ENCODE results near the gene C17orf114.

DNA sequence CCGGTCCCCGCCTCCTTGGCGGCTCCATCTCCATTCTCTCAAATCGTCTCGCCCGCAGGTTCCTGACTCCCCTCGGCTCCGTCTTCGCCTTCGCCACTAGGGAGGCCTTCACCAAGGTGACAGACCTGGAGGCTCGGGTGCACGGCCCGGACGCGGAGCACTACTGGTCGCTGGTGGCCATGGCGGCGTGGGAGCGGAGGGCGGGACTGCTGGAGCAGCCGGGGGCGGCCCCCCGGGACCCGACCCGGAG is 12.5 kb downstream of the C17orf114 start:
- TF ChIP-seq, protein P1, sequence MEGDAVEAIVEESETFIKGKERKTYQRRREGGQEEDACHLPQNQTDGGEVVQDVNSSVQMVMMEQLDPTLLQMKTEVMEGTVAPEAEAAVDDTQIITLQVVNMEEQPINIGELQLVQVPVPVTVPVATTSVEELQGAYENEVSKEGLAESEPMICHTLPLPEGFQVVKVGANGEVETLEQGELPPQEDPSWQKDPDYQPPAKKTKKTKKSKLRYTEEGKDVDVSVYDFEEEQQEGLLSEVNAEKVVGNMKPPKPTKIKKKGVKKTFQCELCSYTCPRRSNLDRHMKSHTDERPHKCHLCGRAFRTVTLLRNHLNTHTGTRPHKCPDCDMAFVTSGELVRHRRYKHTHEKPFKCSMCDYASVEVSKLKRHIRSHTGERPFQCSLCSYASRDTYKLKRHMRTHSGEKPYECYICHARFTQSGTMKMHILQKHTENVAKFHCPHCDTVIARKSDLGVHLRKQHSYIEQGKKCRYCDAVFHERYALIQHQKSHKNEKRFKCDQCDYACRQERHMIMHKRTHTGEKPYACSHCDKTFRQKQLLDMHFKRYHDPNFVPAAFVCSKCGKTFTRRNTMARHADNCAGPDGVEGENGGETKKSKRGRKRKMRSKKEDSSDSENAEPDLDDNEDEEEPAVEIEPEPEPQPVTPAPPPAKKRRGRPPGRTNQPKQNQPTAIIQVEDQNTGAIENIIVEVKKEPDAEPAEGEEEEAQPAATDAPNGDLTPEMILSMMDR (IDR thresholded peaks at IDR 0.05) = no peak
- TF ChIP-seq POLR2A (IDR thresholded peaks at IDR 0.05) (no peak), EP300 (IDR thresholded peaks at IDR 0.05) (no peak)

All from suprapubic skin (tissue), 3 donors.